ENCODE data around the gene CLNK. TPM values are rescaled to one million over a fixed set of nuclear protein-coding genes. Genes with fewer than 3 reads are reported as not detected.

Gene CLNK
- polyA plus RNA-seq, 2 of the 4 experiments (the other 2 are of a cell fraction): not detected

GRCh38 chr4:10655968-10656367, 28.6 kb downstream of the CLNK start:
- no peak for TF ChIP-seq CHD2 (IDR thresholded peaks at IDR 0.05; ENCODE audit: low read length, partially characterized antibody)
- no peak for TF ChIP-seq SREBF2 (IDR thresholded peaks at IDR 0.05)
- no peak for TF ChIP-seq HEYL (CRISPR knock-in tag; IDR thresholded peaks at IDR 0.05)
- no peak for TF ChIP-seq REST (IDR thresholded peaks at IDR 0.05)
- no peak for TF ChIP-seq FOSL2 (IDR thresholded peaks at IDR 0.05)
- peak; percentile 49; the same call in 1 of the 2 replicates for TF ChIP-seq FOSL2 (CRISPR knock-in tag; IDR thresholded peaks at IDR 0.05)
- TF ChIP-seq KDM5A (IDR thresholded peaks at IDR 0.05): no peak
- H3K4me1 ChIP-seq: no peaks in the 10 kb centered on the region
- POLR2A ChIA-PET: no interaction called here
- DNase-seq (ENCODE audit: low read depth in 1 of 2, low spot score in 1 of 2): no peak
- H3K4me2 ChIP-seq: peak overlapping the region; percentile 37; the same call in 2 of the 3 replicates
- no peak overlapping the region for H3K4me3 ChIP-seq
- no peak for FAIRE-seq
- H3K9me3 ChIP-seq: no peaks in the 10 kb centered on the region
- H3K27ac ChIP-seq: no peak overlapping the region
- 4% methylated on average over 6 of the region's 6 CpGs for WGBS (ENCODE audit: missing lambda C conversion rate)
- ATAC-seq: no peak
- CTCF ChIA-PET: no interaction called here

GRCh38 chr4:10648479-10648878, 36.1 kb downstream of the CLNK start:
- no peak overlapping the region for H3K27ac ChIP-seq
- no peaks in the 10 kb centered on the region for H3K9me3 ChIP-seq
- ATAC-seq (no peak), DNase-seq (ENCODE audit: low read depth in 1 of 2, low spot score in 1 of 2) (no peak), FAIRE-seq (no peak)
- ChIA-PET CTCF (no interaction called here), POLR2A (no interaction called here)
- H3K4me1 ChIP-seq: no peaks in the 10 kb centered on the region
- no peak overlapping the region for H3K4me2 ChIP-seq
- 14% methylated on average over 2 of the region's 2 CpGs for WGBS (ENCODE audit: missing lambda C conversion rate)
- H3K4me3 ChIP-seq: no peak overlapping the region
- no peak for TF ChIP-seq HEYL (CRISPR knock-in tag; IDR thresholded peaks at IDR 0.05)
- no peak for TF ChIP-seq ZFP36 (IDR thresholded peaks at IDR 0.05; ENCODE audit: borderline replicate concordance, partially characterized antibody)
- TF ChIP-seq CHD4 (IDR thresholded peaks at IDR 0.05; ENCODE audit: borderline replicate concordance): no peak
- no peak for TF ChIP-seq KDM1A (IDR thresholded peaks at IDR 0.05; ENCODE audit: low read depth)
- TF ChIP-seq POLR2A (IDR thresholded peaks at IDR 0.05; ENCODE audit: low read length): no peak
- TF ChIP-seq RNF2 (IDR thresholded peaks at IDR 0.05; ENCODE audit: borderline replicate concordance, low read depth): no peak
- no peak for TF ChIP-seq ZC3H11A (IDR thresholded peaks at IDR 0.05)
- no peak for TF ChIP-seq E2F6 (IDR thresholded peaks at IDR 0.05; ENCODE audit: borderline replicate concordance, low read depth)
- no peak for TF ChIP-seq MYC (IDR thresholded peaks at IDR 0.05; ENCODE audit: borderline replicate concordance, low read length)
- TF ChIP-seq MAFK (IDR thresholded peaks at IDR 0.05; ENCODE audit: partially characterized antibody): no peak

- ATAC-seq: no peak
Observed at GRCh38 chr4:10647846-10648245, 36.7 kb downstream of the CLNK start.

More at GRCh38 chr4:10647846-10648245, 36.7 kb downstream of the CLNK start:
- CTCF ChIA-PET: interaction anchor here (0.7 kb wide), 1 partner anchor 31 kb away, joined by 3 read pairs; no protein-coding TSS in a partner anchor
- Histone ChIP-seq H3K4me2 (no peak overlapping the region), H3K4me3 (no peak overlapping the region), H3K27ac (no peak overlapping the region), H3K4me1 (no peaks in the 10 kb centered on the region), H3K9me3 (no peaks in the 10 kb centered on the region)
- 1% methylated on average over 3 of the region's 3 CpGs for WGBS (ENCODE audit: missing lambda C conversion rate)
- POLR2A ChIA-PET: no interaction called here
- TF ChIP-seq SREBF2 (IDR thresholded peaks at IDR 0.05): no peak
- TF ChIP-seq E2F6 (IDR thresholded peaks at IDR 0.05; ENCODE audit: borderline replicate concordance, low read depth): no peak
- TF ChIP-seq JUNB (IDR thresholded peaks at IDR 0.05): no peak
- TF ChIP-seq HDAC2 (IDR thresholded peaks at IDR 0.05): no peak
- no peak for TF ChIP-seq USF2 (IDR thresholded peaks at IDR 0.05)
- TF ChIP-seq ZFP36 (IDR thresholded peaks at IDR 0.05; ENCODE audit: borderline replicate concordance, partially characterized antibody): no peak
- FAIRE-seq: no peak
- no peak for DNase-seq (ENCODE audit: low read depth in 1 of 2, low spot score in 1 of 2)
